ENCODE results near the gene NDUFA8. TPM values are rescaled to one million over a fixed set of nuclear protein-coding genes. Genes with fewer than 3 reads are reported as not detected.

NDUFA8 gene
- total RNA-seq, 1 experiment from 2014 or later = 55.5 TPM

GRCh38 chr9:122143876-122144405, 15.6 kb downstream of the NDUFA8 start:
- TF ChIP-seq SIN3A (IDR thresholded peaks at IDR 0.05; ENCODE audit: borderline replicate concordance, insufficient read depth, low read depth, low read length) (no peak), TCF7L2 (IDR thresholded peaks at IDR 0.05; ENCODE audit: low read depth, low read length) (no peak), REST (IDR thresholded peaks at IDR 0.05; ENCODE audit: insufficient read depth in 1 of 2, low read depth in 2 of 2, low read length in 1 of 2) (no peak), POLR2AphosphoS5 (IDR thresholded peaks at IDR 0.05; ENCODE audit: low read depth, low read length) (no peak), CTCF (IDR thresholded peaks at IDR 0.05) (no peak)
- Histone ChIP-seq H3K4me1 (ENCODE audit: control insufficient read depth, insufficient read depth, low read length) (peaks cover 3% of the 10 kb centered on the region; the same call in 1 of the 2 replicates), H3K27me3 (ENCODE audit: control insufficient read depth, insufficient read depth, low read length) (no peaks in the 10 kb centered on the region), H3K4me3 (ENCODE audit: low read depth in 2 of 2, low read length in 2 of 2) (no peak overlapping the region), H3K27ac (ENCODE audit: low read length) (no peak overlapping the region), H3K9me3 (ENCODE audit: control insufficient read depth, insufficient read depth, low read depth, low read length) (no peaks in the 10 kb centered on the region), H3K36me3 (ENCODE audit: control insufficient read depth, insufficient read depth, low read length) (peaks cover 9% of the 10 kb centered on the region)
- CTCF ChIA-PET = interaction anchor here (0.8 kb wide), 1 partner anchor 27 kb away, joined by 4 read pairs; no protein-coding TSS in a partner anchor
- no TSS peak for BruUV-seq (replicated peaks)
- ATAC-seq = no peak
- POLR2A ChIA-PET = no interaction called here
- DNase-seq (ENCODE audit: low read depth, low spot score) = no peak
- intact Hi-C loops (cut with micrococcal nuclease; ENCODE audit: unreplicated experiment) = no loop called here
- in situ Hi-C loops (cut with HindIII; ENCODE audit: low pct_unique_long_range_greater_than_20kb, low sequenced_read_pairs) = no loop called here

GRCh38 chr9:122143296-122143695, 16.3 kb downstream of the NDUFA8 start:
- H3K9me3 ChIP-seq (ENCODE audit: control insufficient read depth, insufficient read depth, low read depth, low read length) = no peaks in the 10 kb centered on the region
- BruUV-seq (replicated peaks) = no TSS peak
- in situ Hi-C loops (cut with HindIII; ENCODE audit: low pct_unique_long_range_greater_than_20kb, low sequenced_read_pairs) = no loop called here
- peaks cover 3% of the 10 kb centered on the region; the same call in 1 of the 2 replicates for H3K4me1 ChIP-seq (ENCODE audit: control insufficient read depth, insufficient read depth, low read length)
- DNase-seq (ENCODE audit: low read depth, low spot score) = no peak
- no peak for ATAC-seq
- intact Hi-C loops (cut with micrococcal nuclease; ENCODE audit: unreplicated experiment) = no loop called here
- peaks cover 6% of the 10 kb centered on the region for H3K36me3 ChIP-seq (ENCODE audit: control insufficient read depth, insufficient read depth, low read length)
- ChIA-PET CTCF (no interaction called here), POLR2A (no interaction called here)
- no peak for TF ChIP-seq SIN3A (IDR thresholded peaks at IDR 0.05; ENCODE audit: borderline replicate concordance, insufficient read depth, low read depth, low read length)
- no peak for TF ChIP-seq CTCF (IDR thresholded peaks at IDR 0.05)
- no peak for TF ChIP-seq POLR2AphosphoS5 (IDR thresholded peaks at IDR 0.05; ENCODE audit: low read depth, low read length)
- no peak for TF ChIP-seq TCF7L2 (IDR thresholded peaks at IDR 0.05; ENCODE audit: low read depth, low read length)
- TF ChIP-seq REST (IDR thresholded peaks at IDR 0.05; ENCODE audit: insufficient read depth in 1 of 2, low read depth in 2 of 2, low read length in 1 of 2) = no peak
- H3K27ac ChIP-seq (ENCODE audit: low read length) = no peak overlapping the region
- H3K27me3 ChIP-seq (ENCODE audit: control insufficient read depth, insufficient read depth, low read length) = no peaks in the 10 kb centered on the region
- no peak overlapping the region for H3K4me3 ChIP-seq (ENCODE audit: low read depth in 2 of 2, low read length in 2 of 2)

Measured in Panc1 (cell line).